Gastrocnemius medialis (tissue), 4 donors: ENCODE measurements around the gene THNSL1. TPM values are rescaled to one million over a fixed set of nuclear protein-coding genes. Genes with fewer than 3 reads are reported as not detected.

Experiments
- ATAC-seq, 2 donors: fragments of 150-250 bp; one replicate each; pipeline ENCODE4 v1.9.1; 2016
- DNase-seq, 2 donors: peaks; one replicate each; pipeline ENCODE4 v3.0.0-alpha.2; 2019
- H3K27ac ChIP-seq, 4 donors: fragments of 200-600 bp; sonication (generic); 1 replicate in 1 of 4; 2 replicates in 3 of 4; pipeline ENCODE4 v1.5.1; 2016 to 2018; ENCODE audit warnings: mild to moderate bottlenecking in 2 of 4, moderate library complexity in 1 of 4
- H3K27me3 ChIP-seq, 3 donors: fragments of 200-600 bp; sonication (generic) in 2 of 3; 1 replicate in 1 of 3; 2 replicates in 2 of 3; pipeline versions ENCODE4 v1.5.1 to v1.6.0; 2016 to 2019; ENCODE audit warnings: mild to moderate bottlenecking in 1 of 3, moderate library complexity in 1 of 3
- H3K36me3 ChIP-seq, 2 donors: fragments of 200-600 bp; sonication (generic) in 1 of 2; one replicate each; pipeline ENCODE4 v1.5.1; 2017 to 2018
- H3K4me1 ChIP-seq, 2 donors: fragments of 200-600 bp; sonication (generic) in 1 of 2; one replicate each; pipeline ENCODE4 v1.5.1; 2016 to 2017; ENCODE audit warnings: mild to moderate bottlenecking in 2 of 2
- H3K4me3 ChIP-seq, 4 donors: fragments of 200-600 bp; sonication (generic) in 3 of 4; 1 replicate in 1 of 4; 2 replicates in 3 of 4; pipeline ENCODE4 v1.5.1; 2016 to 2019; ENCODE audit warnings: mild to moderate bottlenecking in 2 of 4
- H3K9me3 ChIP-seq, 3 donors: fragments of 200-600 bp; sonication (generic) in 2 of 3; 1 replicate in 1 of 3; 2 replicates in 2 of 3; pipeline ENCODE4 v1.5.1; 2016 to 2019
- POLR2A ChIP-seq, 2 donors: fragments of 450-650 bp; IDR thresholded peaks; one replicate each; pipeline ENCODE4 v1.6.1; 2017; ENCODE audit warnings: antibody characterized with exemption in 2 of 2, mild to moderate bottlenecking in 2 of 2, moderate library complexity in 2 of 2
- in situ Hi-C, 4 donors: fragments of 200-750 bp; cut with MboI; loops; one replicate each; pipeline versions ENCODE4 v1.15.0 to v1.8.0; 2017; ENCODE audit warnings: low sequenced_read_pairs in 4 of 4
- intact Hi-C: fragments of 100-400 bp; cut with DNase I; formaldehyde crosslinking; loops from one replicate; pipeline ENCODE4 v1.15.1; 2023; ENCODE audit warnings: low total_unique reads
- total RNA-seq, 4 donors: library from RNA; depleted of rRNA; stranded (reverse); fragments of >200 nt; gene quantifications; one replicate each; pipeline versions ENCODE4 v1.1.0 to v1.2.3, GENCODE V29; 2016
- TF ChIP-seq, protein P1 (sequence below), 5 experiments: fragments of 450-650 bp in 3 of 5; fragments of 200-600 bp in 2 of 5; sonication (generic) in 2 of 5; IDR thresholded peaks in 4 of 5; conservative IDR thresholded peaks in 1 of 5; 1 replicate in 4 of 5; 2 replicates in 1 of 5; pipeline ENCODE4 v1.5.1; 2016 to 2019; ENCODE audit warnings: antibody characterized with exemption in 5 of 5, mild to moderate bottlenecking in 3 of 5, moderate library complexity in 3 of 5

The THNSL1 gene
- total RNA-seq, 4 donors from 2014 or later, result 0.82 to 2.0 (median 1.7) TPM

DNA sequence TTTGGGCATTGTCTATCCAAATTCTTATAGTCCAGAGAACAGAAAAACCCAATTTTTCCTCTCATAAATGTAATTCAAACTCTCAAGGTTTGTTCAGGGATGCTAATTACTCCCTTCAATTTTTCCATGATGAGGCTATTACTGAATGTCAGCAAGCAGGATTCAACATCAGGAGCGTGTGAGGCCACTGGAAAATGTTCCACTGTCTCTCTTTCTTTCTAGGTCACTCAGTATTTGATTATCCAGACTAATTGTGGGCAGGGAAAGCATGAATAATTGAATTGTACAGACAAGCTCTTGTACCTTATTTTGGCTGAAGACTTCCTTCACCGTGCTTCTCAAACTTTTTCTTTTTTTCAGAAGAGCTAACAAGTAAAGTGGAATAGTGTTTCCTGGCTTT is 30.7 kb downstream of the THNSL1 start:
- ATAC-seq (no peak), DNase-seq (no peak)
- Histone ChIP-seq H3K4me1 (peaks cover 0 to 3% of the 10 kb centered on the region in 2 donors), H3K36me3 (no peaks in the 10 kb centered on the region), H3K27me3 (no peaks in the 10 kb centered on the region), H3K9me3 (no peaks in the 10 kb centered on the region), H3K27ac (no peak overlapping the region), H3K4me3 (no peak overlapping the region)
- TF ChIP-seq, protein P1, sequence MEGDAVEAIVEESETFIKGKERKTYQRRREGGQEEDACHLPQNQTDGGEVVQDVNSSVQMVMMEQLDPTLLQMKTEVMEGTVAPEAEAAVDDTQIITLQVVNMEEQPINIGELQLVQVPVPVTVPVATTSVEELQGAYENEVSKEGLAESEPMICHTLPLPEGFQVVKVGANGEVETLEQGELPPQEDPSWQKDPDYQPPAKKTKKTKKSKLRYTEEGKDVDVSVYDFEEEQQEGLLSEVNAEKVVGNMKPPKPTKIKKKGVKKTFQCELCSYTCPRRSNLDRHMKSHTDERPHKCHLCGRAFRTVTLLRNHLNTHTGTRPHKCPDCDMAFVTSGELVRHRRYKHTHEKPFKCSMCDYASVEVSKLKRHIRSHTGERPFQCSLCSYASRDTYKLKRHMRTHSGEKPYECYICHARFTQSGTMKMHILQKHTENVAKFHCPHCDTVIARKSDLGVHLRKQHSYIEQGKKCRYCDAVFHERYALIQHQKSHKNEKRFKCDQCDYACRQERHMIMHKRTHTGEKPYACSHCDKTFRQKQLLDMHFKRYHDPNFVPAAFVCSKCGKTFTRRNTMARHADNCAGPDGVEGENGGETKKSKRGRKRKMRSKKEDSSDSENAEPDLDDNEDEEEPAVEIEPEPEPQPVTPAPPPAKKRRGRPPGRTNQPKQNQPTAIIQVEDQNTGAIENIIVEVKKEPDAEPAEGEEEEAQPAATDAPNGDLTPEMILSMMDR (IDR thresholded peaks at IDR 0.05 in 4 of 5, conservative IDR thresholded peaks at IDR 0.05 in 1 of 5), result no peak
- TF ChIP-seq POLR2A (IDR thresholded peaks at IDR 0.05), result no peak
- in situ Hi-C loops (no loop called here), intact Hi-C loops (no loop called here)

GRCh38 chr10:25047591-25048301 is 31.3 kb downstream of the THNSL1 start:
- no peak for DNase-seq
- intact Hi-C loops (no loop called here), in situ Hi-C loops (no loop called here)
- TF ChIP-seq, protein P1 (IDR thresholded peaks at IDR 0.05 in 4 of 5, conservative IDR thresholded peaks at IDR 0.05 in 1 of 5), result no peak
- TF ChIP-seq POLR2A (IDR thresholded peaks at IDR 0.05), result no peak
- H3K9me3 ChIP-seq, result no peaks in the 10 kb centered on the region
- no peaks in the 10 kb centered on the region for H3K36me3 ChIP-seq
- no peaks in the 10 kb centered on the region for H3K27me3 ChIP-seq
- H3K4me3 ChIP-seq, result no peak overlapping the region
- no peak for ATAC-seq
- H3K27ac ChIP-seq, result no peak overlapping the region
- H3K4me1 ChIP-seq, result peaks cover 0 to 3% of the 10 kb centered on the region in 2 donors

DNA sequence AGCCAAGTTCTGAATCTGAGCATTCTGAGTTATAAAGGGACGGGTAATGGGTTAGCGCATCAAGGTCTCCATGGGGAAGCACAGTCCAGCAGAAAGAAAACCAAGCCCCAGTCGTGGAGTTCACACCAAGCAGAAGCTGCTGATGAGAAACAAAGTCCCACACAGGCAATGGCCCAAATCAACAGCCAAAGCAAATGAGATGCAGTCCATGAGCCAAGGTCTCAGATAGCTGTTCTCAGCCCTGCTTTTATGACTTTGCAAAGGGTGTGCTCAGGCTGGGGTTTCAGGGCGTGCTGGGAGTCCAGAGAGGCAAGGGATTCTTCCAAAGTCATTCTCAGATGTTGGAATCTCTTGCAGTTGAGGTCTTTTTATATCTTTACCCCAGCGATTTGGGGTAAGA is 32.0 kb downstream of the THNSL1 start:
- ATAC-seq (no peak), DNase-seq (no peak)
- H3K4me1 ChIP-seq, result peaks cover 0 to 3% of the 10 kb centered on the region in 2 donors
- TF ChIP-seq, protein P1 (IDR thresholded peaks at IDR 0.05 in 4 of 5, conservative IDR thresholded peaks at IDR 0.05 in 1 of 5), result no peak
- TF ChIP-seq POLR2A (IDR thresholded peaks at IDR 0.05), result no peak
- in situ Hi-C loops, result no loop called here
- no peak overlapping the region for H3K27ac ChIP-seq
- H3K27me3 ChIP-seq, result no peaks in the 10 kb centered on the region
- H3K9me3 ChIP-seq, result no peaks in the 10 kb centered on the region
- intact Hi-C loops, result no loop called here
- no peak overlapping the region for H3K4me3 ChIP-seq
- no peaks in the 10 kb centered on the region for H3K36me3 ChIP-seq

DNA sequence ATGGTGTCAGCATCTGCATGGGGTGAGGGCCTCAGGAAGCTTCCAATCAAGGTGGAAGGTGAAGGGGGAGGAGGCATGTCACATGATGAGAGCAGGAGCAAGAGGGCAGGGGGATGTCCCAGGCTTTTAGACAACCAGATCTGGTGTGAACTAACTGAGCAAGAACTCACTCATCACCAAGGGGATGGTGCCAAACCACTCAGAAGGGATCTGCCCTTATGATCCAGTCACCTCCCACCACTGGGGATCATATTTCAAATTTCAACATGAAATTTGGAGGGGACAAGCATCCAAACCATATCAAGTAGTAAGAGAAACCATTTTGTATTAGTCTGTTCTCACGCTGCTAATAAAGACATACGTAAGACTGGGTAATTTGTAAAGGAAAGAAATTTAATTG is 33.6 kb downstream of the THNSL1 start:
- no peak for TF ChIP-seq POLR2A (IDR thresholded peaks at IDR 0.05)
- TF ChIP-seq, protein P1 (IDR thresholded peaks at IDR 0.05 in 4 of 5, conservative IDR thresholded peaks at IDR 0.05 in 1 of 5), result no peak
- intact Hi-C loops, result no loop called here
- peaks cover 0 to 3% of the 10 kb centered on the region in 2 donors for H3K4me1 ChIP-seq
- no peak overlapping the region for H3K27ac ChIP-seq
- no peak for DNase-seq
- H3K9me3 ChIP-seq, result no peaks in the 10 kb centered on the region
- in situ Hi-C loops, result no loop called here
- H3K27me3 ChIP-seq, result no peaks in the 10 kb centered on the region
- no peak for ATAC-seq
- H3K4me3 ChIP-seq, result no peak overlapping the region
- no peaks in the 10 kb centered on the region for H3K36me3 ChIP-seq

DNA sequence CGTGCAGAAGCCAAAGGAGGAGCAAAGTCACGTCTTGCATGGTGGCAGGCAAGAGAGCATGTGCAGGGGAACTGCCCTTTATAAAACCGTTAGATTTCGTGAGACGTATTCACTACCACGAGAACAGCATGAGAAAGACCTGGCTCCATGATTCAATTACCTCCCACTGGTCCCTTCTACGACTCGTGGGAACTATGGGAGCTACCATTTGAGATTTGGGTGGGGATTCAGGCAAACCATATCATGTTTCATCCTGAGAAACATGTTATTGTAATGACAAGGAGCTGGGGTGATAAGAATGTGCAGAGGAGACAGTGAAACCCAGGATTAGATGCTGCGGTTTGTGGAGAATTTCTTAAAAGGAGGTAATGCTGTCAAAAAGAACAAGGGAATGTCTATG is 34.0 kb downstream of the THNSL1 start:
- H3K36me3 ChIP-seq, result no peaks in the 10 kb centered on the region
- ATAC-seq (no peak), DNase-seq (no peak)
- intact Hi-C loops, result no loop called here
- TF ChIP-seq, protein P1 (IDR thresholded peaks at IDR 0.05 in 4 of 5, conservative IDR thresholded peaks at IDR 0.05 in 1 of 5), result no peak
- no peak for TF ChIP-seq POLR2A (IDR thresholded peaks at IDR 0.05)
- no peak overlapping the region for H3K4me3 ChIP-seq
- peaks cover 0 to 3% of the 10 kb centered on the region in 2 donors for H3K4me1 ChIP-seq
- in situ Hi-C loops, result no loop called here
- H3K9me3 ChIP-seq, result no peaks in the 10 kb centered on the region
- no peak overlapping the region for H3K27ac ChIP-seq
- no peaks in the 10 kb centered on the region for H3K27me3 ChIP-seq
